ENCODE data around the gene LEFTY2.
"Not testable (repeated sequence)": the region's sequence is repeated elsewhere in the genome, so short reads cannot be mapped to it uniquely, and the experiment has no call there.

Gene LEFTY2

DNA sequence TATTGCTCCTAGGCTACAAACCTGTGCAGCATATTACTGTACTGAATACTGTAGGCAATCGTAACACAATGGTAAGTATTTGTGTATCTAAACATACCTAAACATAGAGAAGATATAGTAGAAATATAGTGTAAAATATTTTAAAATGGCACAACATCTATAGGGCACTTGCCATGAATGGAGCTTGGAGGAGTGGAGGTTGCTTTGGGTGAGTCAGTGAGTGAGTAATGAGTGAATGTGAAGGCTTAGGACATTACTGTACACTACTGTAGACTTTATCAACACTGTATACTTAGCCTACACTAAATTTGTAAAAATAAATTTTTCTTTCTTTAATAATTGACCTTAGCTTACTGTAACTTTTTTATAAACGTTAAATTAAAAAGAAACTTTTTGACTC is 7.9 kb downstream of the LEFTY2 start:
- H3K36me3 ChIP-seq (replicated peaks): no peaks in the 10 kb centered on the region
- no peak overlapping the region for H3K4me3 ChIP-seq (ENCODE audit: low read depth, low read length)
- in situ Hi-C loops (cut with HindIII; ENCODE audit: low pct_ligation_motif_present, low sequenced_read_pairs): no loop called here
- TF ChIP-seq, protein P1, sequence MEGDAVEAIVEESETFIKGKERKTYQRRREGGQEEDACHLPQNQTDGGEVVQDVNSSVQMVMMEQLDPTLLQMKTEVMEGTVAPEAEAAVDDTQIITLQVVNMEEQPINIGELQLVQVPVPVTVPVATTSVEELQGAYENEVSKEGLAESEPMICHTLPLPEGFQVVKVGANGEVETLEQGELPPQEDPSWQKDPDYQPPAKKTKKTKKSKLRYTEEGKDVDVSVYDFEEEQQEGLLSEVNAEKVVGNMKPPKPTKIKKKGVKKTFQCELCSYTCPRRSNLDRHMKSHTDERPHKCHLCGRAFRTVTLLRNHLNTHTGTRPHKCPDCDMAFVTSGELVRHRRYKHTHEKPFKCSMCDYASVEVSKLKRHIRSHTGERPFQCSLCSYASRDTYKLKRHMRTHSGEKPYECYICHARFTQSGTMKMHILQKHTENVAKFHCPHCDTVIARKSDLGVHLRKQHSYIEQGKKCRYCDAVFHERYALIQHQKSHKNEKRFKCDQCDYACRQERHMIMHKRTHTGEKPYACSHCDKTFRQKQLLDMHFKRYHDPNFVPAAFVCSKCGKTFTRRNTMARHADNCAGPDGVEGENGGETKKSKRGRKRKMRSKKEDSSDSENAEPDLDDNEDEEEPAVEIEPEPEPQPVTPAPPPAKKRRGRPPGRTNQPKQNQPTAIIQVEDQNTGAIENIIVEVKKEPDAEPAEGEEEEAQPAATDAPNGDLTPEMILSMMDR (IDR thresholded peaks at IDR 0.05; ENCODE audit: low read depth, low read length, missing control alignments): no peak
- no peaks in the 10 kb centered on the region for H3K27me3 ChIP-seq (replicated peaks)
- DNase-seq: peak; percentile 81
- no peak overlapping the region for H3K27ac ChIP-seq

- H3K27me3 ChIP-seq (replicated peaks): no peaks in the 10 kb centered on the region
- H3K4me3 ChIP-seq (ENCODE audit: low read depth, low read length): no peak overlapping the region
- DNase-seq: no peak
- H3K36me3 ChIP-seq (replicated peaks): no peaks in the 10 kb centered on the region
- in situ Hi-C loops (cut with HindIII; ENCODE audit: low pct_ligation_motif_present, low sequenced_read_pairs): no loop called here
- TF ChIP-seq, protein P1 (IDR thresholded peaks at IDR 0.05; ENCODE audit: low read depth, low read length, missing control alignments): no peak
- no peak overlapping the region for H3K27ac ChIP-seq
Measured at GRCh38 chr1:225931270-225932136, 9.5 kb downstream of the LEFTY2 start.

GRCh38 chr1:225930566-225930965 is 10.5 kb downstream of the LEFTY2 start:
- no peak for DNase-seq
- TF ChIP-seq, protein P1 (IDR thresholded peaks at IDR 0.05; ENCODE audit: low read depth, low read length, missing control alignments): no peak
- in situ Hi-C loops (cut with HindIII; ENCODE audit: low pct_ligation_motif_present, low sequenced_read_pairs): no loop called here
- H3K36me3 ChIP-seq (replicated peaks): no peaks in the 10 kb centered on the region
- no peak overlapping the region for H3K4me3 ChIP-seq (ENCODE audit: low read depth, low read length)
- no peaks in the 10 kb centered on the region for H3K27me3 ChIP-seq (replicated peaks)
- no peak overlapping the region for H3K27ac ChIP-seq

DNA sequence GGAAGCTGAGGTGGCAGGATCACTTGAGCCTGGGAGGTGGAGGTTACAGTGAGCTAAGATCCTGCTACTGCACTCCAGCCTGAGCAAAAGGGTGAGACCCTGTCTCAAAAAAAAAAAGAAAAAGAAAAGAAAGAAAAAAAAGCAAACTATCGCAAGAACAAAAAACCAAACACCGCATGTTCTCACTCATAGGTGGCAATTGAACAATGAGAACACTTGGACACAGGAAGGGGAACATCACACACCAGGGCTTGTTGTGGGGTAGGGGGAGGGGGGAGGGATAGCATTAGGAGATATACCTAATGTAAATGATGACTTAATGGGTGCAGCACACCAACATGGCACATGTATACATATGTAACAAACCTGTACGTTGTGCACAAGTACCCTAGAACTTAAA is 11.6 kb downstream of the LEFTY2 start:
- in situ Hi-C loops (cut with HindIII; ENCODE audit: low pct_ligation_motif_present, low sequenced_read_pairs); H3K27me3 ChIP-seq (replicated peaks); H3K36me3 ChIP-seq (replicated peaks); H3K27ac ChIP-seq; H3K4me3 ChIP-seq (ENCODE audit: low read depth, low read length); DNase-seq: not testable (repeated sequence)

- Histone ChIP-seq H3K27me3 (replicated peaks) (no peaks in the 10 kb centered on the region), H3K4me3 (ENCODE audit: low read depth, low read length) (no peak overlapping the region), H3K36me3 (replicated peaks) (no peaks in the 10 kb centered on the region), H3K27ac (no peak overlapping the region)
- in situ Hi-C loops (cut with HindIII; ENCODE audit: low pct_ligation_motif_present, low sequenced_read_pairs): no loop called here
- TF ChIP-seq, protein P1 (IDR thresholded peaks at IDR 0.05; ENCODE audit: low read depth, low read length, missing control alignments): no peak
- no peak for DNase-seq
Measured at GRCh38 chr1:225928186-225929175, 12.5 kb downstream of the LEFTY2 start.

DNA sequence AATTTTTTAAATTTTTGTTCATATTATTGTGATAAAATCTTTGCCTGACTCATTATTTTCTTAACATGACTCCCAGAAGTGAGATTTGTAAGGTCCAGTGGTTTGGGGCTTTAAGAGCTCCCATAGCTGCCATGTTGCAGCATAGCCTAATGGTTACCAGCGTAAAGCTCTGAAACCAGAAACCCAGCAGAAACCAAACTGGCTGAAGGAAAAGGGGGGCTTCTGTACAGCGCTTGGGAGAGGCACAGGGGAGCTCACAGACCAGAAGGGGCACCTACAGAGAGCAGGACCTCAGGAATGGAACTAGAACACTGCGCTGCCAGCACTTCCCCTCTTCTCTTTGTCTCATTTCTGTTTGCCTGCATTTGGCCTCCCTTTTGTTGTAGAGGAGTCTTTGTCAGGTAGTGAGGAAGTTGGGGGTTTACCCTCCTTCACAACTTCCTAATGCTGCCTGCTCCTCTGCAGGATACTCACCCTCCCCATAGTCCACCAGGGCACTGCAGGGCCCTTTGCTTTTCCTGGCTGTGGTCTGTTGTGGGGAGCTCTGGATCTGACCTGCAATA is 14.4 kb downstream of the LEFTY2 start:
- Histone ChIP-seq H3K27ac (no peak overlapping the region), H3K4me3 (ENCODE audit: low read depth, low read length) (no peak overlapping the region), H3K27me3 (replicated peaks) (no peaks in the 10 kb centered on the region), H3K36me3 (replicated peaks) (peaks cover 3% of the 10 kb centered on the region)
- in situ Hi-C loops (cut with HindIII; ENCODE audit: low pct_ligation_motif_present, low sequenced_read_pairs): no loop called here
- peak; percentile 37 for DNase-seq
- TF ChIP-seq, protein P1 (IDR thresholded peaks at IDR 0.05; ENCODE audit: low read depth, low read length, missing control alignments): no peak

All from brain microvascular endothelial cell (primary cell).